HG03521 (cell line): ENCODE results near the gene PLCB1.
A peak's percentile ranks its signal among the peaks of the same experiment; 100 is the strongest.

Experiments used
- ATAC-seq: cut with Tn5 transposase; IDR thresholded peaks from one replicate; pipeline ENCODE4 v1.9.1; 2021; ENCODE audit warnings: mild to moderate bottlenecking, moderate library complexity; ENCODE audit not compliant: unreplicated experiment

Gene PLCB1

GRCh38 chr20:8209061-8209460 lies 77.0 kb downstream of the PLCB1 start:
- peak; percentile 36 for ATAC-seq

- no peak for ATAC-seq
These were observed 78.7 kb downstream of the PLCB1 start for GRCh38 chr20:8210749-8211148.

- ATAC-seq = no peak
These were observed 80.2 kb downstream of the PLCB1 start for GRCh38 chr20:8212286-8212685.

- ATAC-seq = no peak
These were observed 81.2 kb downstream of the PLCB1 start for GRCh38 chr20:8213270-8213669.

- ATAC-seq = peak; percentile 81
These were observed 81.9 kb downstream of the PLCB1 start for GRCh38 chr20:8213831-8214587.

- ATAC-seq = no peak
These were observed 83.3 kb downstream of the PLCB1 start for GRCh38 chr20:8215361-8215781.

GRCh38 chr20:8216375-8217200 lies 84.5 kb downstream of the PLCB1 start:
- ATAC-seq = no peak

GRCh38 chr20:8218861-8219260 lies 86.8 kb downstream of the PLCB1 start:
- ATAC-seq = no peak

- ATAC-seq = no peak
These were observed 87.3 kb downstream of the PLCB1 start for GRCh38 chr20:8219403-8219802.

GRCh38 chr20:8220716-8221115 lies 88.7 kb downstream of the PLCB1 start:
- ATAC-seq = no peak

- ATAC-seq = no peak
These were observed 89.9 kb downstream of the PLCB1 start for GRCh38 chr20:8221887-8222419.

GRCh38 chr20:8223091-8223870 lies 91.2 kb downstream of the PLCB1 start:
- ATAC-seq = no peak

- ATAC-seq = no peak
These were observed 93.6 kb downstream of the PLCB1 start for GRCh38 chr20:8225658-8226057.

GRCh38 chr20:8226106-8226505 lies 94.0 kb downstream of the PLCB1 start:
- no peak for ATAC-seq

GRCh38 chr20:8227293-8227692 lies 95.2 kb downstream of the PLCB1 start:
- no peak for ATAC-seq

- no peak for ATAC-seq
These were observed 96.2 kb downstream of the PLCB1 start for GRCh38 chr20:8228315-8228714.

- ATAC-seq = no peak
These were observed 97.0 kb downstream of the PLCB1 start for GRCh38 chr20:8229090-8229489.

- ATAC-seq = no peak
These were observed 99.0 kb downstream of the PLCB1 start for GRCh38 chr20:8231038-8231437.

- ATAC-seq = no peak
These were observed 100.3 kb downstream of the PLCB1 start for GRCh38 chr20:8232332-8232731.

- no peak for ATAC-seq
These were observed 102.5 kb downstream of the PLCB1 start for GRCh38 chr20:8234580-8234979.

GRCh38 chr20:8242066-8242465 lies 110.0 kb downstream of the PLCB1 start:
- ATAC-seq = no peak
